HCT116 (cell line): ENCODE measurements around the gene COL1A1. TPM values are rescaled to one million over a fixed set of nuclear protein-coding genes. Genes with fewer than 3 reads are reported as not detected.

ENCODE experiments used
- ATAC-seq: fragments of 200-7000 bp; cut with Tn5 transposase; 2 replicates; pipeline ENCODE4 v1.9.1; 2020; ENCODE audit warnings: mild to moderate bottlenecking, moderate library complexity
- BruUV-seq: library from RNA; stranded (reverse); fragments of 400-500 nt; replicated peaks from 2 replicates; lab custom pipeline; 2021; lab: Mats Ljungman, UMichigan
- CTCF ChIA-PET: fragments of 300-600 bp; sonication (Branson Sonifier 250); formaldehyde crosslinking; loops from one replicate; lab custom pipeline; 2021; ENCODE audit warnings: antibody characterized with exemption; lab: Charles Lee
- POLR2A ChIA-PET: fragments of 300-600, 350-600 bp; sonication (Branson Sonifier 250); formaldehyde crosslinking; loops from one replicate; lab custom pipeline; 2021; ENCODE audit warnings: antibody characterized with exemption; lab: Charles Lee
- RAD21 ChIA-PET, 2 experiments: fragments of 300-600 bp; sonication (Branson Sonifier 250); formaldehyde crosslinking; loops; one replicate each; lab custom pipeline; 2023; ENCODE audit warnings: low total read pairs in 2 of 2; ENCODE audit not compliant: uncharacterized antibody in 2 of 2, unreplicated experiment in 2 of 2, low non-redundant PET in 1 of 2; lab: Charles Lee
- DNase-seq: peaks from one replicate; pipeline ENCODE4 v3.0.0-alpha.2; 2010; ENCODE audit warnings: low read depth, low spot score
- H2AFZ ChIP-seq: fragments of 200-600 bp; shearing (Covaris generic), sonication (generic); 2 replicates; pipeline ENCODE4 v1.6.1; 2017; ENCODE audit warnings: low read depth, mixed run types, mixed read lengths, antibody characterized with exemption, low read length; ENCODE audit not compliant: poor library complexity, severe bottlenecking
- H3K27ac ChIP-seq: 2 replicates; pipeline ENCODE4 v1.5.1; 2012; ENCODE audit warnings: low read depth, low read length
- H3K27me3 ChIP-seq: fragments of 200-600 bp; sonication (generic); 2 replicates; pipeline ENCODE4 v1.6.1; 2016; ENCODE audit warnings: mixed run types, low read length, mixed read lengths; ENCODE audit not compliant: insufficient read depth
- H3K36me3 ChIP-seq, 2 experiments: fragments of 200-500 bp in 1 of 2; fragments of 200-600 bp in 1 of 2; sonication (Bioruptor generic) in 1 of 2; sonication (generic) in 1 of 2; 2 replicates each; pipeline versions ENCODE4 v1.5.1 to v1.6.1; 2014 to 2016; ENCODE audit warnings: low read length in 2 of 2, inconsistent platforms in 1 of 2, mixed read lengths in 1 of 2, mixed run types in 1 of 2; ENCODE audit not compliant: insufficient read depth in 2 of 2, control insufficient read depth in 1 of 2
- H3K4me1 ChIP-seq, 2 experiments: fragments of 200-600 bp in 1 of 2; sonication (generic) in 1 of 2; 2 replicates each; pipeline versions ENCODE4 v1.5.1 to v1.6.1; 2012 to 2017; ENCODE audit warnings: low read length in 2 of 2, inconsistent platforms in 1 of 2, mild to moderate bottlenecking in 1 of 2, mixed read lengths in 1 of 2, mixed run types in 1 of 2, moderate library complexity in 1 of 2; ENCODE audit not compliant: insufficient read depth in 2 of 2, control insufficient read depth in 1 of 2
- H3K4me2 ChIP-seq: fragments of 200-600 bp; sonication (generic); 2 replicates; pipeline ENCODE4 v1.6.1; 2017; ENCODE audit warnings: mixed run types, low read length, mixed read lengths
- H3K4me3 ChIP-seq, 2 experiments: fragments of 200-600 bp in 1 of 2; sonication (generic) in 1 of 2; replicated peaks in 1 of 2; 2 replicates each; pipeline ENCODE4 v1.5.1; 2011 to 2016; ENCODE audit warnings: low read length in 2 of 2, control low read depth in 1 of 2, low read depth in 1 of 2, mild to moderate bottlenecking in 1 of 2, mixed read lengths in 1 of 2, mixed run types in 1 of 2
- H3K79me2 ChIP-seq: fragments of 200-600 bp; sonication (generic); 2 replicates; pipeline ENCODE4 v1.6.1; 2017; ENCODE audit warnings: mild to moderate bottlenecking, mixed run types, low read length, moderate library complexity, mixed read lengths; ENCODE audit not compliant: insufficient read depth
- H3K9ac ChIP-seq: fragments of 200-600 bp; sonication (generic); 2 replicates; pipeline ENCODE4 v1.6.1; 2016; ENCODE audit warnings: low read length, mixed read lengths
- H3K9me2 ChIP-seq: fragments of 200-600 bp; sonication (generic), shearing (Covaris generic); 2 replicates; pipeline ENCODE4 v1.6.1; 2017; ENCODE audit warnings: mixed run types, mild to moderate bottlenecking, moderate library complexity; ENCODE audit not compliant: insufficient read depth
- H3K9me3 ChIP-seq, 2 experiments: fragments of 200-500 bp in 1 of 2; fragments of 200-600 bp in 1 of 2; sonication (Bioruptor generic) in 1 of 2; sonication (generic) in 1 of 2; 2 replicates each; pipeline ENCODE4 v1.6.1; 2014 to 2017; ENCODE audit warnings: low read length in 2 of 2, mixed read lengths in 2 of 2, inconsistent platforms in 1 of 2, low read depth in 1 of 2, mild to moderate bottlenecking in 1 of 2, mixed run types in 1 of 2, moderate library complexity in 1 of 2; ENCODE audit not compliant: control insufficient read depth in 1 of 2, insufficient read depth in 1 of 2
- H4K20me1 ChIP-seq: fragments of 200-600 bp; sonication (generic), shearing (Covaris generic); 2 replicates; pipeline ENCODE4 v1.6.1; 2017; ENCODE audit warnings: mixed run types, mild to moderate bottlenecking, moderate library complexity; ENCODE audit not compliant: insufficient read depth
- CEBPB ChIP-seq: IDR thresholded peaks from 2 replicates; pipeline ENCODE4 v1.6.1; 2012; ENCODE audit warnings: low read depth
- MAX ChIP-seq: IDR thresholded peaks from 2 replicates; pipeline ENCODE4 v1.6.1; 2012
- SIN3A ChIP-seq: IDR thresholded peaks from 2 replicates; pipeline ENCODE4 v1.6.1; 2012; ENCODE audit warnings: low read depth
- SRF ChIP-seq: IDR thresholded peaks from 2 replicates; pipeline ENCODE4 v1.6.1; 2012; ENCODE audit warnings: low read depth
- ZFX ChIP-seq: fragments of 450-650 bp; IDR thresholded peaks from 2 replicates; pipeline ENCODE4 v1.6.1; 2017
- ZNF274 ChIP-seq: fragments of 200-500 bp; sonication (Bioruptor generic); IDR thresholded peaks from 2 replicates; pipeline ENCODE4 v1.6.1; 2014; ENCODE audit warnings: mild to moderate bottlenecking, low read depth, low read length, inconsistent platforms
- intact Hi-C: fragments of 100-400 bp; cut with micrococcal nuclease; formaldehyde crosslinking; loops from 2 replicates; pipeline ENCODE4 v1.10.0; 2022
- total RNA-seq: library from RNA; stranded (reverse); gene quantifications from one replicate; pipeline ENCODE4 v1.2.1, GENCODE V29; 2021; ENCODE audit not compliant: unreplicated experiment

COL1A1 gene
- total RNA-seq, 1 experiment from 2014 or later = 33.6 TPM

GRCh38 chr17:50194140-50194933, 7.1 kb downstream of the COL1A1 start:
- DNase-seq = no peak
- ChIA-PET POLR2A (no interaction called here), CTCF (no interaction called here), RAD21 (no interaction called here)
- Histone ChIP-seq H3K27ac (no peak overlapping the region), H3K4me3 (no peak overlapping the region), H3K9me3 (no peaks in the 10 kb centered on the region), H3K9ac (no peak overlapping the region), H3K36me3 (peaks cover 0 to 11% of the 10 kb centered on the region in 2 experiments; a peak in 2 of 4 replicates), H2AFZ (no peak overlapping the region), H4K20me1 (no peaks in the 10 kb centered on the region), H3K9me2 (no peaks in the 10 kb centered on the region), H3K4me2 (no peak overlapping the region), H3K79me2 (no peaks in the 10 kb centered on the region), H3K27me3 (no peaks in the 10 kb centered on the region), H3K4me1 (peaks cover 6 to 18% of the 10 kb centered on the region in 2 experiments)
- intact Hi-C loops = no loop called here
- no peak for ATAC-seq
- no peak for TF ChIP-seq CEBPB
- TF ChIP-seq SIN3A = no peak
- BruUV-seq = no TSS peak

GRCh38 chr17:50192618-50193291, 8.7 kb downstream of the COL1A1 start:
- no peak overlapping the region for H3K4me2 ChIP-seq
- no peaks in the 10 kb centered on the region for H3K79me2 ChIP-seq
- H3K4me3 ChIP-seq = no peak overlapping the region
- H3K27ac ChIP-seq = no peak overlapping the region
- no peaks in the 10 kb centered on the region for H3K27me3 ChIP-seq
- no peak overlapping the region for H2AFZ ChIP-seq
- H3K9me3 ChIP-seq = no peaks in the 10 kb centered on the region
- intact Hi-C loops = no loop called here
- no TSS peak for BruUV-seq
- ATAC-seq (no peak), DNase-seq (no peak)
- H4K20me1 ChIP-seq = no peaks in the 10 kb centered on the region
- RAD21 ChIA-PET = interaction anchor here in 1 of 2 experiments (0.8 kb wide), 1 partner anchor 102 kb away, joined by 4 read pairs; no protein-coding TSS in a partner anchor
- H3K4me1 ChIP-seq = peaks cover 0 to 6% of the 10 kb centered on the region in 2 experiments; a peak in 1 of 4 replicates
- H3K36me3 ChIP-seq = peaks cover 0 to 16% of the 10 kb centered on the region in 2 experiments; a peak in 2 of 4 replicates
- H3K9me2 ChIP-seq = no peaks in the 10 kb centered on the region
- CTCF ChIA-PET = no interaction called here
- POLR2A ChIA-PET = no interaction called here
- TF ChIP-seq ZNF274 (no peak), SRF (no peak), MAX (no peak), CEBPB (no peak), ZFX (no peak)
- H3K9ac ChIP-seq = no peak overlapping the region
